WERI-Rb-1 (cell line): ENCODE data around the gene PTPRCAP.
"Not testable (repeated sequence)": the region's sequence is repeated elsewhere in the genome, so short reads cannot be mapped to it uniquely, and the experiment has no call there.

Source experiments
- DNase-seq: peaks from one replicate; pipeline ENCODE4 v3.0.0-alpha.2; 2020
- H3K27ac ChIP-seq: fragments of 250-450 bp; sonication (Bioruptor Pico); 2 replicates; pipeline ENCODE4 v1.5.1; 2020; ENCODE audit warnings: mild to moderate bottlenecking, moderate library complexity
- H3K27me3 ChIP-seq: fragments of 250-450 bp; sonication (Bioruptor Pico); 2 replicates; pipeline ENCODE4 v1.5.1; 2021; ENCODE audit warnings: mild to moderate bottlenecking, low read depth, moderate library complexity; ENCODE audit not compliant: insufficient read depth, severe bottlenecking
- H3K36me3 ChIP-seq: fragments of 250-450 bp; sonication (Bioruptor Pico); 2 replicates; pipeline ENCODE4 v1.5.1; 2020; ENCODE audit warnings: mild to moderate bottlenecking, moderate library complexity
- H3K4me3 ChIP-seq: 2 replicates; pipeline ENCODE4 v1.5.1; 2011; ENCODE audit warnings: low read depth, mild to moderate bottlenecking, control low read depth, low read length
- H3K9me3 ChIP-seq: fragments of 250-450 bp; sonication (Bioruptor Pico); 2 replicates; pipeline ENCODE4 v1.5.1; 2021; ENCODE audit warnings: mild to moderate bottlenecking, moderate library complexity; ENCODE audit not compliant: severe bottlenecking
- CTCF ChIP-seq: IDR thresholded peaks from 2 replicates; pipeline ENCODE4 v1.5.1; 2011; ENCODE audit warnings: low read depth, mild to moderate bottlenecking, control low read depth, inconsistent platforms, low read length

Gene PTPRCAP

GRCh38 chr11:67437082-67437808 is at the start of gene PTPRCAP:
TSS of gene PTPRCAP (minus strand) at chr11:67437682. CDS start at chr11:67437619, 63 bp downstream.
- TF ChIP-seq CTCF, result no peak
- Histone ChIP-seq H3K27me3 (no peaks in the 10 kb centered on the region), H3K9me3 (no peaks in the 10 kb centered on the region), H3K36me3 (peaks cover 69% of the 10 kb centered on the region), H3K27ac (peak within 1 kb of the TSS; percentile 25), H3K4me3 (no peak within 1 kb of the TSS)
- no peak for DNase-seq

GRCh38 chr11:67486481-67487195 is 49.2 kb upstream of the PTPRCAP start:
- Histone ChIP-seq H3K9me3 (peaks cover 5% of the 10 kb centered on the region), H3K27me3 (no peaks in the 10 kb centered on the region), H3K4me3 (no peak overlapping the region), H3K36me3 (peaks cover 49% of the 10 kb centered on the region), H3K27ac (no peak overlapping the region)
- no peak for TF ChIP-seq CTCF
- no peak for DNase-seq

- not testable (repeated sequence) for H3K27me3 ChIP-seq, H3K27ac ChIP-seq, H3K9me3 ChIP-seq, H3K4me3 ChIP-seq, DNase-seq
- peaks cover 42% of the 10 kb centered on the region for H3K36me3 ChIP-seq
Observed at GRCh38 chr11:67485873-67486361, 48.4 kb upstream of the PTPRCAP start.

GRCh38 chr11:67484847-67485311 is 47.4 kb upstream of the PTPRCAP start:
- H3K27me3 ChIP-seq, result no peaks in the 10 kb centered on the region
- peaks cover 5% of the 10 kb centered on the region for H3K9me3 ChIP-seq
- TF ChIP-seq CTCF, result no peak
- DNase-seq, result no peak
- H3K4me3 ChIP-seq, result no peak overlapping the region
- peaks cover 32% of the 10 kb centered on the region for H3K36me3 ChIP-seq
- H3K27ac ChIP-seq, result no peak overlapping the region

- Histone ChIP-seq H3K27me3 (no peaks in the 10 kb centered on the region), H3K36me3 (peaks cover 23% of the 10 kb centered on the region), H3K27ac (peak overlapping the region; percentile 85; the same call in 1 of the 2 replicates), H3K4me3 (peak overlapping the region; percentile 74; the same call in 1 of the 2 replicates), H3K9me3 (peaks cover 5% of the 10 kb centered on the region)
- DNase-seq, result no peak
- TF ChIP-seq CTCF, result no peak
Observed at GRCh38 chr11:67483831-67484665, 46.6 kb upstream of the PTPRCAP start.
